ENCODE measurements around the gene BAD. TPM values are rescaled to one million over a fixed set of nuclear protein-coding genes. Genes with fewer than 3 reads are reported as not detected.

Gene BAD
- total RNA-seq, 2 donors from 2014 or later, result 140 to 161 TPM

Small RNAs within 50 kb of the gene (small RNA-seq; reads per million reads assigned to genes)
- 0 reads per million in 2 donors for gene RF00019

Other genes with a start within 250 kb of the BAD start
- under 1 TPM; 0.36 to 0.57 TPM for gene FLRT1, start 248.7 kb downstream of the BAD start, total RNA-seq
- 10 to 100 TPM; 33.5 to 68.2 TPM for gene MACROD1, start 118.6 kb downstream of the BAD start, total RNA-seq
- 100 to 1,000 TPM; 104 to 139 TPM for gene STIP1, start 98.5 kb downstream of the BAD start, total RNA-seq
- gene FERMT3, start 77.9 kb downstream of the BAD start, total RNA-seq, result 10 to 100 TPM in 1 of 2 donors, 1 to 10 TPM in 1; 5.3 to 12.8 TPM
- gene TRPT1, start 58.5 kb downstream of the BAD start, total RNA-seq, result 10 to 100 TPM; 63.6 to 87.7 TPM
- 10 to 100 TPM; 89.5 to 90.8 TPM for gene NUDT22, start 58.4 kb downstream of the BAD start, total RNA-seq
- 10 to 100 TPM; 55.8 to 63.8 TPM for gene DNAJC4, start 54.1 kb downstream of the BAD start, total RNA-seq
- 10 to 100 TPM; 50.9 to 91.2 TPM for gene VEGFB, start 50.1 kb downstream of the BAD start, total RNA-seq
- gene FKBP2, start 43.6 kb downstream of the BAD start, total RNA-seq, result 100 to 1,000 TPM; 138 to 164 TPM
- gene PPP1R14B, start 37.7 kb downstream of the BAD start, total RNA-seq, result 10 to 100 TPM; 60.5 to 69.3 TPM
- 10 to 100 TPM; 26.3 to 43.1 TPM for gene PLCB3, start 33.1 kb downstream of the BAD start, total RNA-seq
- gene GPR137, start 1.2 kb upstream of the BAD start, total RNA-seq, result 10 to 100 TPM; 38.8 to 94.9 TPM
- not detected for gene KCNK4, start 6.6 kb upstream of the BAD start, total RNA-seq
- gene CATSPERZ, start 15.7 kb upstream of the BAD start, total RNA-seq, result 10 to 100 TPM in 1 of 2 donors, not detected in 1; 44.3 TPM
- 10 to 100 TPM; 38.7 to 54.7 TPM for gene ESRRA, start 20.9 kb upstream of the BAD start, total RNA-seq
- 100 to 1,000 TPM; 328 to 400 TPM for gene TRMT112, start 32.9 kb upstream of the BAD start, total RNA-seq
- 100 to 1,000 TPM; 224 to 303 TPM for gene PRDX5, start 33.5 kb upstream of the BAD start, total RNA-seq
- 1 to 10 TPM; 3.0 to 10.0 TPM for gene CCDC88B, start 55.5 kb upstream of the BAD start, total RNA-seq
- 10 to 100 TPM; 18.9 to 23.7 TPM for gene RPS6KA4, start 74.5 kb upstream of the BAD start, total RNA-seq